KG1 (cell line): ENCODE results near the gene PNKD.

Experiments used
- DNase-seq: peaks from one replicate; lab custom pipeline; 2025; lab: John Stamatoyannopoulos, UW

The PNKD gene

DNA sequence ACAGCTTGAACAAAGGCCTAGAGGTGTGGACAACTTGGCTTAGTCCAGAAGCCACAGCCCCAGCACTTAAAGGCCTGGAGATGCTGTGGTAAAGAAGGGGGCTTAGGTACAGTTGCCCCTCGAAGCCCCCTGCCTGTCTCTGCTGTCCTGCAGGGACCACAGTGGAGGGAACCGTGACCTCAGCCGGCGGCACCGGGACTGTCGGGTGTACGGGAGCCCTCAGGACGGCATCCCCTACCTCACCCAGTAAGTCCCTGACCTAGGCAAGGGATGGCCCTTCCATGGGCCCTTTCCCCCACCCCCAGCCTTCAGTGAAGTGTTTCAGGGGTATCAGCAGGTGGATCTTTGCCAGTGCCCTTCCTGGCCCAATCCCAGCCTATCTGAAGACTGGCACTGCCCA is 71.1 kb downstream of the PNKD start:
- DNase-seq = no peak

DNA sequence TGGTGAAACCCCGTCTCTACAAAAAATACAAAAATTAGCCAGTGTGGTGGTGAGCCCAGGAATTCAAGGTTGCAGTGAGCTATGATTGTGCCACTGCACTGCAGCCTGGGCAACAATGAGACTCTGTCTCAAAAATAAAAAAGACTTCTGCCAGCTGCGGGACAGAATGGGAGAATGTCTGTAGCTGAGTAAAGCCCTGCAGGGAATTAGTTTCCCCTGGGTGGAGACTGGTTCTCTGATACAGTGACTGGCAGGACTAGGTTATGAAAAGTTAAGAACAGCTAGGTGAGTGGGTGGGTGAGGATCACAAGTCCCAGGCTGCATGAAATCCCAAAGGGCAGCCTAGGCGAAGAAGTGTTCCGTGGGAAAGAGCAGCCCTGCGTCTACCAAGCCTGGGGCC is 72.5 kb downstream of the PNKD start:
- DNase-seq = no peak

DNA sequence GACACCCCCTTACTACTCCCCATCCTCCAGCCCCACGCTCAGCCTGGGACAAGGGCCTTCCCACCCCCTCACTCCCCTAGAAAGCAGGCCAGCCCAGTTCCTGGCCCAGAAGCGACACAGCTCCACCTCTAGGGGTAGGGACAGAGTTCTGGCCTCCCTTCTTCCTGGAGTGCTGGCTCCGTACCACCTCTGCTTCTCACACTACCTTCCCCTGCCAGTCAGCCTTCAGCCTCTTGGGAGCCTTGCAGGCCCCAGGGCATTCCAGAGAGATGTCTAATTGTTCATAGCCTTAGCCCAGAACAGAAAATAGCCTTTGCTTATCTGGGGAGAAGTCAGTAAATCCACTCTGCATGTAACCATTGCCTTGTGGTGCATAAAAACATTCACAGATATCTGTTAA is 73.3 kb downstream of the PNKD start:
- DNase-seq = no peak

DNA sequence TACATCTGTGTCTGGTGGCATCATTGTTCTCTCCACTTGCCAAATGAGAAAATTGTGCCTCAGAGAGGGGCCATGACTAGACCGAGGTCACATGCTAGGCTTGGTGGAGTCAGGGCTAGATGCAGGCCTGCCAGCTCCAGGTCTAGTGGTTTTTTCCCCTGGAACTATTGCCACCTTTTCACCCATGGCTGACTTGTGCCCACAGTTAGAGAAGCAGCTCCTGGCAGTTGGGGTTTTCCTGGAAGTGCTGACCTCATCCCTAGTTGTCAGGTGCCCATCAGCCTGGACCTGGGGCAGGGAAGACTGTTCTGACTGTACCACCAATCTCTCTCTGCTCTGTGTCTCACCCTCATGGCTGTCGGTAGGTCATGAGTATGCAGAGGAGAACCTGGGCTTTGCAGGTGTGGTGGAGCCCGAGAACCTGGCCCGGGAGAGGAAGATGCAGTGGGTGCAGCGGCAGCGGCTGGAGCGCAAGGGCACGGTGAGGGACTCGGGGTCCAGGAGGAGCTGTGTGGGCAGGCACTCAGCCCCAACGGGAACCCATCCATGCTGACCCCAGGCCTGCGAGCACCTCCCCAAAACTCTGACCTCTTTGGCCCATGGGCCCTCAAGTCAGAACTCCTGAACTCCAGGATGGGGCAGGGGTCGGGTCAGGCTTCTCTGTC is 73.9 kb downstream of the PNKD start:
- no peak for DNase-seq

DNA sequence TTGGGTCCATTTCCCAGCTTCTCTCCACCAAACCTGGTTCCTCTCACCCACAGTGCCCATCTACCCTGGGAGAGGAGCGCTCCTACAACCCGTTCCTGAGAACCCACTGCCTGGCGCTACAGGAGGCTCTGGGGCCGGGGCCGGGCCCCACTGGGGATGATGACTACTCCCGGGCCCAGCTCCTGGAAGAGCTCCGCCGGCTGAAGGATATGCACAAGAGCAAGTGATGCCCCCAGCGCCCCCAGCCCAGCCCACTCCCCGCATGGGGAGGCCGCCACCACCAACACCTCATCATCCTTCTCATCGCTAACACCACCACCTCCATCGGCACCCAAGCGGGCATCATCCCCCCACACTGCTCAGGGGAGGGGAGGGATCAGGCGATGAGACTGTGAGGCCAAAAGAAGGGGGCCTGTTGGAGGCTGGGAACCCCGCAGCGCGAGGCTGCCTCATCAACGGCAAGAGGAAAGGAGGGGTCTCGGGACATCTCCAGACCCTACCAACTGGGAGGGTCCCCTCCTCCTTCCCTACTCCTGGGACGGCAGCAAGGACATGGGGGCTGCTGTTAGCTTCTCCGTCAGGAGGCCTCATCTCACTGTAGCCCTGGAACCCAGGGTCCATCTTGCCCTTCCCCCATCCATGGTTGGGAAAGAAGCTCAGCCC is 74.6 kb downstream of the PNKD start:
- DNase-seq = no peak

DNA sequence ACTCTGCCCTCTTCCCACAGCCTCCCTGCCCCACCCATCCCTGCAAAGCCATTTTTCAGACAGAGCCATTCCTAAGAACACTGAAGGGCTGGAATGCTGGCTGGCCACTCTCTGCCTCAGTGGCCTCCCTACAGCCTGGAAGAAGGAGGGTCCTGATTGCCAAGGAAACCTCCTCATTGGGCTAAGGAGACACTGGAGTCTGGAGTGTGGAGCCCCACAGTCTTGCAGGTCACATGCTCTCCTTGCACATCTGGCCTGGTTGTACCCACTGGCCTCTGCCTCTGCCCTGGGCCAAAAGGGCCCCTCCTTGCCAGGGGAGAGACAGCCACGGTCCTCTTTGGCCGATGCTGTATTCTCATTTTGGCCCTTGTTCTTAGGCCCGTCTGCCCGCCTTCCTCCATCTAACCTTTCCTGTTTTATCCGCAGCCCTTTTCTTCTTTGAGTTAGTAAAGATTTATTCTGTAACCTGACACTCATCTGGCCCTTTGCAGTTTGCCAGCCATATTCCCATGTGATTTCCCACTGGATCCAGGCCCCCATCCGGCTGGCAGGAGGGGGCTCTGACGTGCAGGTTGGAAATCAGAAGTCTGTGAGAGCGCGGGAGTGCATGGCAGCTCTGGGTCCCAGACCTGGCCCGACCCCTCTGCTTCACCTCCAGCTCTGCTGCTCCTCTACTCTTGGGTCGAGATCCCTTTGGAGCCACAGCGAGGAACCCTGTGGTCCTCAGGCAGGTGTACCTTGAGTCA is 75.3 kb downstream of the PNKD start:
- no peak for DNase-seq

DNA sequence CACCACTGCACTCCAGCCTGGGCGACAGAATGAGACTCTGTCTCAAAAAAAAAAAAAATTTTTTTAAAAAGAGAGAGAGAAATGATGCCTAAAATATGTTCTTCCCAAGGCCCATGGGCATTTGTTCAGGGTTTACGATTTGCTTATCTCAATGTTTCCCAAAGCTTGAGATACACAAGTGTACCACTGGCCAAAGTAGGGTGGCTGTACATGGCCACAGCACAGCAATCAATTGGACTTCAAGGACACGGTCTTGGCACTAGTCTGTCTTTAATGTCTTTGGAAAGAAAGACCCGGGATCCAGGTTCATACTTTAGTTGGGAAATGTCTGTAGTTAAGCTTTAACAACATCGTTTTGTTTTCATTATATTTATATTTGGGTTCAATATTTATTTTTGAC is 76.9 kb downstream of the PNKD start:
- no peak for DNase-seq

DNA sequence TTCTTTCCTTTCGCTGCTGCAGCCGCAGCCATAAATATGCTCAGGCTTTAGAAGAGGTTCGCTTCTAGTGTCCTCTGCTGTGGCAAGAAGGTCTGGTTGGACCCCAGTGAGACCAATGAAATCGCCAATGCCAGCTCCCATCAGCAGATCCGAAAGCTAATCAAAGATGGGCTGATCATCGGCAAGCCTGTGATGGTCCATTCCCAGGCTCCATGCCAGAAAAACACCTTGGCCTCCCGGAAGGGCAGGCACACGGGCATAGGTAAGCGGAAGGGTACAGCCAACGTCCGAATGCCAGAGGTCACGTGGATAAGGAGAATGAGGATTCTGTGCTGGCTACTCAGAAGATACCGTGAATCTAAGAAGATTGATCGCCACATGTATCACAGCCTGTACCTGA is 83.7 kb downstream of the PNKD start:
- DNase-seq = no peak

DNA sequence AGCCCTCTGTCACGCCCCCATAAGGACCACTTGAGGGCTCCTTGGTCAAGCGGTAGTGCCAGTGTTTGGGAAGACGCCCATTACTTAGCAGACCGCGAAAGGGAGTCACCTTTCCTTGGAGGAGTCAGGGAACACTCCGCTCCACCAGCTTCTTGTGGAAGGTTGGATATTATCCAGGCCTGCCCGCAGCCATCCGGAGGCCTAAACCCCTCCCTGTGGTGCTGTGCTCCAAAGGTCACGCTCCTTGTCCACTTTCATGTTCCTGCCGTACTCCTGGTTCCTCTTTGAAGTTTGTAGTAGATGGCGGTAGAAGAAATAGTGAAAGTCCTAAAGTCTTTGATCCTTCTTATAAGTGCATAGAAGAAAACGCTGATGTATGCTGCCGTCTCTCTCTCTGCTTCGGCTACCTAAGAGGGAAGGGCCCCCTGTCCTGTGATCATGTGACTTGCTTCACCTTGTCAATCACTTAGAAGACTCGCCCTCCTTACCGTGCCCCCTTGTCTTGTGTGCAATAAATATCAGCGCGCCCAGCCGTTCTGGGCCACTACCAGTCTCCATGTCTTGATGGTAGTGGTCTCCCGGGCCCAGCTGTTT is 84.6 kb downstream of the PNKD start:
- DNase-seq = no peak

DNA sequence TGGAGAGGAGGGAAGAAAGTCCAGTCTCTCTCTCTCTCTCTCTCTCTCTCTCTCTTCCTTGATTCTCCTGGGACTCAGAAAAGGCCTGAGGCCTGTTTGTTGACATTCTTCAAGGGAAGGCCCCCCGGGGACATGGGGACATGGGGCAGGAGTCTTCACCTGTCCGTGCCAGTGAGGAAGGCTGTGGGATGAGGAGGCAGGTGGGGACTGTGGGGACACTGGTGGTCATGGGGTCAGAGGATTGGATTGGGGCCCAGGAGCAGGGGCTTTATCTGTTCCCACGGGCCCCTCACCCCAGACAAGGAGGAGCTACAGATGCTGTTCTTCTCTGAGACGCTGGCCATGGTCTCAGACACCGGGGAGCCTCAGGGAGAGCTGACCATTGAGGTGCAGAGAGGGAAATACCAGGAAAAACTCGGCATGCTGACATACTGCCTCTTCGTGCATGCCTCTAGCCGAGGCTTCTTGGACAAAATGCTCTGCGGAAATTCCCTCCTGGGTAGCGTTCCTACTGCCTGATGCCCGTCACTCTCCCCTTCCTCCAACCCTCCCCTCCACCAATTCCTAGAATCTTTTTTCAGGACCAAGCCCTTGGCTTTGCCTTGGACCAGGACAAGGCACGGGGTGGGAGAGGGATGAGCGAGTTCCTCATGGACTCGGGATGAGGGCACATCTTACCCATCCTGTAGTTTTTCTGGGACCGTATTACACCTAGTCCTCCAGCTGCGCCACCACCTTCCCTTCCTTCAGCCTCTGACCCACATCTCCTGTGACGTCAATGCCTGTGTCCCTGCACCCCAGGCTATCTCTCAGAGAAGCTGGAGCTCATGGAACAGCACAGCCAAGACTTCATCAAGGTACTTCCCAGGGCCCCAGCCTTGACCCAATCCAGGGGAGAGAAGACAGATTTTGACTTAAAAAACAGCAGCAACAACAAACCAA is 87.2 kb downstream of the PNKD start:
- DNase-seq = no peak

DNA sequence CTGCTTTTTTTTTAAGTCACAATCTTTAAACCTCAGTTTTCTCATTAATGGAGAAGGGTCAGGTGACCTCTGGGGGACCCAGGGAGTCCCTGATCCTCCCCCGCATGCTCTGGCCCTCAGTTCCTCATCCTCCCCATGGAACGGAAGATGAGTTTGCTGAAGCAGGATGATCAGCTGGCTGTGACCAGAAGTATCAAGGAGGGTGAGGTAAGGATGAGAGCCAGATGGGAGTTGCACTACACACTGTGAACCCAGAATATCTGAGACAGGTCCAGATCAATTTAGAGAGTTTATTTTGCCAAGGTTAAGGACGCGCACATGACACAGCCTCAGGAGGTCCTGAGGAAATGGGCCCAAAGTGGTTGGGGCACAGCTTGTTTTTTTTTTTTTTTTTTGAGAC is 90.1 kb downstream of the PNKD start:
- DNase-seq = no peak

DNA sequence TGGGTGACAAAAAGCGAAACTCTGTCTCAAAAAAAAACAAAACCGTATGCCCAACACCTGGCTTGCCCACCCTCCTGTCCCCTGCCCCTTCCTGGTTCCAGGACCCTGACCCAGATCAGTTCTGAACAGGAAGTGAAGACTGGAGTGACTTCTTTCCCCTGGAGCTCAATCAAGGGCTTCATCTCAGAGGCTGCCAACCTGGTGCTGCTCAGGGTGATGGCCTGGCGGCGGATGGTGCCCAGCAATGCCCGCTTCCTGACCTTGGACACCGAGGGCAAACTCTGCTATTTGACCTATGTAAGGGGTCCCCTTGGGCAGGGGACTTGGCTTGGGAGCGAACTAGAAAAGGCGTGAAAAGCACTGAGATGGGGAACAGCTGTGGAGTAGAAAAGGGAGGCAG is 92.3 kb downstream of the PNKD start:
- no peak for DNase-seq

DNA sequence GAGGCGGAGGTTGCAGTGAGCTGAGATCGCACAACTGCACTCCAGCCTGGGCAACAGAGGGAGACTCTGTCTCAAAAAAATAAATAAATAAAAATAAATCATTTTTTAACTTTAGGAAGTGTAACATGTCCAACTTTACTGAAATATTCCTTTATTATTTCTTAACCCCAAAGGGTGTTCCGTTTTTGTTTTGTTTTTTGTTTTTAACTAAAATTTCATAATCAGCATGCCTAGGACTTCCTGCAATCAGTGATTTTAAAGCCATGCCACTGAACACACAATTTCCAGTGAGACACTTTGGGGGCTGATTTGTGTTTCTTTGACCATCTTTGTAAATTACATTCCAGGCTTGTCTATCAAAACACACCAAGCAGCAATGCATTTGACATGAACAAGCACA is 93.4 kb downstream of the PNKD start:
- no peak for DNase-seq

DNA sequence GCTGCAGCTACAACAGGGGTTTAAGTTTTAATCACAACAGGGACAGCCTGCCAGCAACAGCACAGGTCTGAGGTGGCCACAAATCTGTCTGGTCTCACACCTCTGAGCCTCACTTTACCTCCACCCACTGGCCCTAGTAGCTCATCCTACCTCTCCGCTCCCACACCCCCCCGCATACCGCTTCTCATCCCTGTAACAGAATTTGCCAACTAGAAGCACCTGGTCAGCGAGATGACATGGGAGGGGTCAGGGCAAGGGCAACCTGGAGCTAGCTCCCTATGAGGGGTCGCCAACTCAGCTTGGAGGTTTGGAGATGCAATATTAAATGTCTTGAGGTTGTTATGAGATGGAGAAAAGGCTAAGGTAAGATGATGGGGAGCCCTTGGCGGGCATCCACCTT is 93.9 kb downstream of the PNKD start:
- no peak for DNase-seq

DNA sequence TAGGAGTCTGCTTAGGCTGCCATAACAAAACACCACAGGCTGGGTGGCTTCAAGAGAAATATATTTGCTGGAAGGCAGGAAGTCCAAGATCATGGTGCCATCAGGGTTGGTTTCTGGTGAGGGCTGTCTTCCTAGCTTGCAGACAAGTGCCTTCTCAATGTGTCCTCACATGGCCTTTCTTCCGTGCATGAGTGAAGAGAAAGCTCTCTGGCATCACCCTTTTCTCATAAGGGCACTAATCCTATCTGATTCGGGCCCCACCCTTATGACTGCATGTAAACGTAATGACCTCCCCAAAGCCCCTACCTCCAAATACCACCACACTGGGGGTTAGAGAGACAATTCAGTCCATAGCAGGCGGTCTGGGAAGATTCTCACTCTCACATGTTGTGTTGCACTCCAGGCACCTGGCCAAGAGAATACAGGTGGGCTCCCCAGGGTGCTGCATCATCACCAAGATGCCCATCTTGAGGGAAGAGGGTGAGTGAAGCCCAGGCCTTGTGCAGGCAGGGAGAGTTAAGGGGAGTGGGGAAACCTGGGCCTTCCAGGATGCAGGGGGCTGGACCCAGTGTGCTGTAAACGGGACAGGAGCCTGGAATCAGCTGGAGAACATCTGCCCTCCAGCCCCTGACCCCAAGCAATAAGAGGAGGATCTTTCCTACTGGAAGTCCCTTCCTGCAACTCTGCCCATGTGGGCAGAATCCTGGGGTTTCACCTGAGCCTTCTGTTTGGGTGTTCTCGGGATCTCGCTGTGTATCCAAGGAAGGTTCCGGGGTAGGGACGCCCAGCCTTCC is 96.5 kb downstream of the PNKD start:
- no peak for DNase-seq

DNA sequence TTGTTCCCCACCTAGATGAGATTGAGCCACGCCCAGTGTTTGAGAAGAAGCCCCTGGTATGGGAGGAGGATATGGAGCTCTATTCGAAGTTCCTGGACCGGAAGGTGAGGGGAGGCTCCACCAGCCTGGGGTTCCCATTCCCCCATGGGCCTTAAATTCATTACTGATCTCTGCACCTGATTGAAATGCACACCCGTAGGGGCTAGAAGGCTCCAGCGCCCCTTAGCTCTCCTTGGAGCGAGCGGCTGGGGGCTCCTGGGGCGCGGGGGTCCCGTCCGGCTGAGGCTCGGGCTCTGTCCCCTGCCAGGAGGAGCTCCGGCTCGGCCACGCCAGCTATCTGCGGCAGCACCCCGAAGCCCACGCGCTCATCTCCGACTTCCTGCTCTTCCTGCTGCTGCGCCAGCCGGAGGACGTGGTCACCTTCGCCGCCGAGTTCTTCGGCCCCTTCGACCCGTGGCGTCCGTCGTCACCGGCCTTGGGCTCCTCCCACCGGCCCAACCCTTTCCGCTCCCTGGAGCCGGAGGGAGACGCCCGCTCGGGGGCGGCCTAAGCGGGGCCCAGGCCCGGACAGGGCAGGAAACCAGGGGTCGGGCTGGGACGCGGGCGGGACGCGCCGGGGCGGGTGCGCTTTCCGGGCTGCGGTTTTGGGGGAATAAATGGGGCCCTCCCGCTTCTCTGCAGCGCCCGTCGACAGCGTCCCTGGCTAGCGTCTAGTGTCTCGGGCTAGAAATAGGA is 97.3 kb downstream of the PNKD start:
- peak; percentile 58 for DNase-seq

DNA sequence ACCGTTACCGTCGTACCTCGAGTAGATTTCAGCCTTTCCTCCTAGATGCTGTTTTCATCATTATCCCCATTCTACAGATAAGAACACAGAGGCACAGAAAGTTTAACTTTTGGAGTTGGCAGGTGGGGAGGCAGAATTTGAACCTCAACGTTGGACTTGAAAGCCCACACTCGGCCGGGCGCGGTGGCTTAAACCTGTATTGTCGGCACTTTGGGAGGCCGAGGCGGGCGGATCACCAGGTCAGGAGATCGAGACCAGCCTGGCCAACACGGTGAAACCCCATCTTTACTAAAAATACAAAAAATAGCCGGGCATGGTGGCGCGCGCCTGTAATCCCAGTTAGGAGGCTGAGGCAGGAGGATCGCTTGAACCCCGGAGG is 97.8 kb downstream of the PNKD start:
- DNase-seq = no peak

DNA sequence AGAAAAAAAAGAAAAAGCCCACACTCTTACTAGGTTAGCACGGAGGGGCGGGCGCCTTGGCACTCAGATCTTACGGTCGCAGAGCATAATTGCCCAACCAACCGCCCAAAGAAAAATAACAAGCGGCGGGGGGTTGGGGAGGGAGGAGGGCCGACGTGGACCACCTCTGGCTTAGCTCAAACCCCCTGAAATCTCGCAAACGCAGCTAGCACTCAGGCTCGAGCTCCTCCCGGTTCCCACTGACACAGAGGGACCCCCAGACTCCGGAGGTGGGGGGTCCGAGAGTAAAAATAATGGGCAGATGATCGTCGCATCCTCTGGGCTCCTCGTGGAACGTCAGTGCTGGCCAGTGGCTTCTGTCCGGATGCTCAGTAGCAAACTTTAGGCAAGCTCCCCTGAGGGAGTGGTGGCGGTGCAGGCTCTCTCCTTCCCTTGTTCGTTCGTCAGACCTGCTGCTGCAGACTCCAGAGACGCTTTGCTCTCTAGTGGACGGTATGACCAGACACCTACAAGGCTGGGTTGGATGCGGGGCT is 98.4 kb downstream of the PNKD start:
- no peak for DNase-seq

DNA sequence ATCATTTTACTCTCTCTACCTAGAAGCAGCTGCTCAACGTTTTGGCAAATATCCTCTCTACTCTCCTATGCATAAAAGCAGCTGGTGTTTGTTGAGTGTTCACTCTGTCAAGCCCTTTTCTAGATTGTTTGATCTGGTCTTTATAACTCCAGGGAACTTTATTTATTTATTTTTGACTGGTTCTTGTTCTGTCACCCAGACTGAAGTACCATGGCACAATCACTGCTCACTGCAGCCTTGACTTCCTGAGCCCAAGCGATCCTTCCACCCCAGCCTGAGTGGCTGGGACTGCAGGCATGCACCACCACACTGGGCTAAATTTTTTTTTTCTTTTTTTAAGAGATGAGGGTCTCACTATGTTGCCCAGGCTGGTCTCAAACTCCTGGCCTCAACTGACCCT is 99.0 kb downstream of the PNKD start:
- no peak for DNase-seq

DNA sequence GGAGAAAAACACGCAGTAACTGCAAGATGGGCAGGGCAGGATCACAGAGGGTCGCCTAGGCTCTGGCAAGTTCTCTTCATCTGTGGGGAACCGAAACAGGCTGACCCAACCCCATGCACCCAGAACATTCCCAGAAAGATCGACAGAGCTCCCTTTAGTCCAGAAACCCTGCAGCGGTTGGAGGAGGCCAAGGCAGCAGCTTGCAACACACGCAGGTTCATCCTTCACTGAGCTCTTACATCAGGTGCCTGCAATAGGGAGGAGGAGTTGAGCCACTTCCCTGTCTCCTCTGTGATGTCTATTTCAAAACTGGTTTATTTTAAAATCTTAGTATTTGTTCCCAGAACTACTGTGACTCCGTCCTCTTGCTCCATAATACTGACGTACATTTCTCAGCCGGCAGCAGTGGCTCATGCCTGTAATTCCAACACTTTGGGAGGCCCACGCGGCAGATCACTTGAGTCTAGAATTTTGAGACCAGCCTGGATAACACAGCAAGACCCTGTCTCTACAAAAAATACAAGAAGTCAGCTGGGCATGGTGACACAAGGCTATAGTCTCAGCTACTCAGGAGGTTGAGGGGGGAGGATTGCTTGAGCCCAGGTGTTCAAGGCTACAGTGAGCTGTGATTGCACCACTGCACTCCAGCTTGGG is 100.2 kb downstream of the PNKD start:
- no peak for DNase-seq
